ENCODE measurements around the gene MELTF. TPM values are rescaled to one million over a fixed set of nuclear protein-coding genes. Genes with fewer than 3 reads are reported as not detected.

MELTF gene
- total and polyA plus RNA-seq, 9 of the 15 experiments (the other 6 are each of a cell fraction or from before 2014, with no cell fraction given), result 0.35 to 10.5 (median 4.5) TPM

GRCh38 chr3:196962108-196962929 is 67.3 kb downstream of the MELTF start:
- no peaks in the 10 kb centered on the region for H3K9me3 ChIP-seq (replicated peaks; ENCODE audit: control insufficient read depth, insufficient read depth, low read depth, low read length)
- H3K4me3 ChIP-seq, result no peak overlapping the region
- H3K27me3 ChIP-seq (ENCODE audit: control insufficient read depth in 2 of 2, insufficient read depth in 2 of 2, low read length in 2 of 2), result no peaks in the 10 kb centered on the region
- in situ Hi-C loops (cut with MboI) (no loop called here), intact Hi-C loops (cut with micrococcal nuclease) (no loop called here)
- FAIRE-seq, result peak; percentile 58
- no peak overlapping the region for H2AFZ ChIP-seq (ENCODE audit: low read depth, low read length)
- TF ChIP-seq HDGF (IDR thresholded peaks at IDR 0.05) (no peak), ZNF282 (CRISPR knock-in tag; IDR thresholded peaks at IDR 0.05) (no peak), SIX5 (IDR thresholded peaks at IDR 0.05; ENCODE audit: borderline replicate concordance in 1 of 2, insufficient read depth in 1 of 2, low read depth in 1 of 2, low read length in 2 of 2) (no peak), HNRNPK (IDR thresholded peaks at IDR 0.05; ENCODE audit: low read depth, low read length, poor library complexity, severe bottlenecking) (no peak), MNT (conservative IDR thresholded peaks at IDR 0.05) (no peak), HCFC1 (IDR thresholded peaks at IDR 0.05; ENCODE audit: low read depth, low read length) (no peak), NR2C1 (IDR thresholded peaks at IDR 0.05) (no peak), NR2C1 (tag; IDR thresholded peaks at IDR 0.05) (no peak), CHCHD3 (CRISPR knock-in tag; IDR thresholded peaks at IDR 0.05) (no peak), HDAC8 (tag; IDR thresholded peaks at IDR 0.05) (no peak), MED1 (CRISPR knock-in tag; IDR thresholded peaks at IDR 0.05; ENCODE audit: borderline replicate concordance) (no peak)
- no peaks in the 10 kb centered on the region for H4K20me1 ChIP-seq (replicated peaks; ENCODE audit: control insufficient read depth, insufficient read depth, low read length)
- no peak overlapping the region for H3K27ac ChIP-seq (ENCODE audit: extremely low read depth, low read depth, low read length)
- no peak for ATAC-seq
- no peaks in the 10 kb centered on the region for H3K9me1 ChIP-seq (ENCODE audit: control insufficient read depth, insufficient read depth, low read length)
- H3K36me3 ChIP-seq (ENCODE audit: control insufficient read depth, insufficient read depth, low read length), result peaks cover 5% of the 10 kb centered on the region; the same call in 1 of the 3 replicates
- H3K9ac ChIP-seq (ENCODE audit: insufficient read depth in 1 of 2, low read depth in 2 of 2, low read length in 2 of 2), result no peak overlapping the region
- ChIA-PET POLR2A (no interaction called here), CTCF (ENCODE audit: low intra/inter-chr PET ratio) (no interaction called here)
- H3K4me1 ChIP-seq (replicated peaks in 1 of 2; ENCODE audit: control insufficient read depth in 2 of 2, insufficient read depth in 2 of 2, low read length in 2 of 2), result no peaks in the 10 kb centered on the region
- no peak overlapping the region for H3K4me2 ChIP-seq (ENCODE audit: insufficient read depth, low read length)
- 48% methylated on average over 9 of the region's 9 CpGs for WGBS (ENCODE audit: insufficient coverage, low coverage, missing lambda C conversion rate)
- BruUV-seq (replicated peaks), result no TSS peak
- 0 out of 3 replicates have a peak, but pooled peaks cover under 1% of the 10 kb centered on the region for H3K79me2 ChIP-seq (ENCODE audit: control insufficient read depth, insufficient read depth, low read length)
- no peak for DNase-seq (ENCODE audit: extremely low read depth in 1 of 4, low spot score in 3 of 4)

Measured in K562 (cell line).